HuH-7 (cell line): ENCODE results near the gene S1PR4.
"Not testable (repeated sequence)": the region's sequence is repeated elsewhere in the genome, so short reads cannot be mapped to it uniquely, and the experiment has no call there.

ENCODE experiments used
- DNase-seq: peaks from one replicate; pipeline ENCODE4 v3.0.0; 2011; ENCODE audit warnings: low spot score

S1PR4 gene

DNA sequence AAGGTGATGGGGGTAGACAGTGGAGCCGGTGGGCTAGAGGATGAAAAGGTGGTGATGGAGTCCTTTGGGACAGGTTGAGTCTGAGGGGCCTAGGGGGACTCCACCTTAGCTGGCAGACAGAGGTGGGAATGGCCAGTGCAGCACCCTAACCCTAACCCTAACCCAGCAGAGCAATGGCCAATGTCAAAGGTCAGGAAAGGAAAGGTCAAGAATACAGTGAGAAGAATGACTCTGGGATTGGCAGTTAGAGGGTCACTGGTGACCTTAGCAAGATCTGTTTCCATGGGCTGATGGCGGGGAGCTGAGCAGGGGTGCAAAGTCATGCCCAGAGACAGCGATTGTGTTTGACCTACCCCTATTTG is 26.2 kb upstream of the S1PR4 start:
- DNase-seq: no peak

- no peak for DNase-seq
Observed at GRCh38 chr19:3153286-3154230, 25.0 kb upstream of the S1PR4 start.

DNA sequence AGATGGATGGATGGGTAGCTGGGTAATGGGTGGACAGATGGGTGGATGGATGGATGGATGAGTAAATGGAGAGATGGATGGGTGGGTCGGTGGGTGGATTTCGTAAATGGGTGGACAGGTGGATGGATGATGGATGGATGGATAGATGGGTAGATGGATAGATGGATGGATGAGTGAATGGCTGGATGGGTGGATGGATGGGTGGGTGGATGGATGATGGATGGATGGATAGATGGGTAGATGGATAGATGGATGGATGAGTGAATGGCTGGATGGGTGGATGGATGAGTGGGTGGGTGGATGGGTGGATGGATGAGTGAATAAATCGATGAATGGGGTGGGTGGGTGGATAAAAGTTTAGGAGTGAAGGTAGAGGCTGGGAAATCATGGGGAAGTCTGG is 24.1 kb upstream of the S1PR4 start:
- not testable (repeated sequence) for DNase-seq

DNA sequence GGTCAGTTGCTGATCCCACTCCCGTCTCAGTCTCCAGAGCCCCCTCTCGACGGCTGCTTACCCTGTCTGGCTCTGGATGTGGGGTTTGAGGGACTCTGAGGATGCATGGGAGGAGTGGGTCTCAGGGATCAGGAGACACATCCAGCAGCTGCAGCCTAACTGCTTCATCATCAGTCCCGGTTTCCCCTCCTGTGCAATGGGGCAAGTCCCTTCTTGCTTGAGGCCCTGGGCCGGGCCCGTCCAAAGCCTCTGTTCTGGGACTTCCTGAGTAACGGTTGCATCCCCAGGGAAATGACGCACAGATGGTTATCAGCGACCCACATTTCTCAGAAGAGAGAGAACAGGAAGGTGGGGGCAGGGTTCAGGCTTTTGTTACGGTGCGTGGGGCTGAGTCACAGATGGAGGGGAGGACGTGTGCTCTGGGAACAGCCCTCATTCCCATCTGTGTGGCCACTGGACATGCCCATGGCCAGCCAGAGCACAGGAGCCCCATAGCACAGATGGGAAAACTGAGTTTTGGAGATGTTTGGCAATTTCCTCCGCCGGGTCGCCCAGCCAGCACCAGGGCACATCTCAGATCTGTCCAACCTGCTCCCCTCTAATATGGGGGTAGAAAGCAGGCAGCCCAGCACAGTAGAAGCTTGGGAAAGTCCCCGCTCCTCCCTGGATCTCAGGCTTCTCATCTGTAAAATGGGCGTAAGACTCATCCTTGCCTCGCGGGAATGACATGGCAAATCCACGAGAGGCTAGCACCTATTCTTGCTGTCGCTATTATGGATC is 23.4 kb upstream of the S1PR4 start:
- DNase-seq: no peak

DNA sequence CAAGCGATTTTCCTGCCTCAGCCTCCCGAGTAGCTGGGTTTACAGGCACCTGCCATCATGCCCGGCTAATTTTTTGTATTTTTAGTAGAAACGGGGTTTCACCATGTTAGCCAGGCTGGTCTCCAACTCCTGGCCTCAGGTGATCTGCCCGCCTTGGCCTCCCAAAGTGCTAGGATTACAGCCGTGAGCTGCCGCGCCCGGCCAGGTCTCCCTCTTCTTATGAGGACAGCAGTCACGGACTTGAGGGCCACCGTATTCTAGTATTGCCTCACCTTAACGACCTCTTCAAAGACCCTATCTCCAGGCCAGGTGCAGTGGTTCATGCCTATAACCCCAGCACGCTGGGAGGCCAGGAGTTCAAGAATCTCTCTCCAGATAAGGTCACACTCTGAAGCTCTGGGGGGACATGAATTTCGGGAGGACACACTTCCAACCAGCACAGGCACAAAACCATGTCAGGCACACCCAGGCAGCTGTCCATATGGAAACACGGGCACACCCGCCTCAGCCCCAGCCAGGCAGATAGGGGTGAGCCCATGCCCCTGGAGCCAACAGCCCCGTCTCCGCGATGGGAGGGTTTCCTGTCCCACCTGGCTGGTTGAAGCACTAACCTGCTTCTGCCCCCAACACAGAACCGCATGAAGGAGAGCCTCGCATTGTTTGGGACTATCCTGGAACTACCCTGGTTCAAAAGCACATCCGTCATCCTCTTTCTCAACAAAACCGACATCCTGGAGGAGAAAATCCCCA is 21.3 kb upstream of the S1PR4 start:
- no peak for DNase-seq

- DNase-seq: no peak
Observed at GRCh38 chr19:3159565-3159964, 19.0 kb upstream of the S1PR4 start.

GRCh38 chr19:3160219-3160618 is 18.4 kb upstream of the S1PR4 start:
- DNase-seq: no peak

DNA sequence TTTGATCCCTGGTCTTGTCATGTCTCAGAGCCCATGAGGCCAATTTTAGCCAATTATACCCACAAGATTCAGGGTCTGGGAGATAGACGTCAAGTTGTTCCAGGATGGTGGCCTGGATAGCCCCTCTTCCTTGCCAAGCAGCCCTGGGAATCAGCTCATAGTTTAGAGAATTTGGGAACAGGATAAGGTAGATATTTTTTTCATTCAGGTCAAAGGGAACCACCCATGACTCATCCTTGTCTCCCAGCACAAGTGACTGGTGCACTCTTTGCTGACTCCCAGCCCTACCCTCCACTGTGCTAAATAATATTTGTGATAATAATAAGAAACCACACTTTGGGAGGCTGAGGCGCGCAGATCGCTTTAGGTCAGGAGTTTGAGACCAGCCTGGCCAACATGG is 17.1 kb upstream of the S1PR4 start:
- no peak for DNase-seq

- DNase-seq: no peak
Observed at GRCh38 chr19:3162418-3163229, 15.9 kb upstream of the S1PR4 start.

GRCh38 chr19:3163230-3163886 is 15.2 kb upstream of the S1PR4 start:
- DNase-seq: peak; percentile 89

DNA sequence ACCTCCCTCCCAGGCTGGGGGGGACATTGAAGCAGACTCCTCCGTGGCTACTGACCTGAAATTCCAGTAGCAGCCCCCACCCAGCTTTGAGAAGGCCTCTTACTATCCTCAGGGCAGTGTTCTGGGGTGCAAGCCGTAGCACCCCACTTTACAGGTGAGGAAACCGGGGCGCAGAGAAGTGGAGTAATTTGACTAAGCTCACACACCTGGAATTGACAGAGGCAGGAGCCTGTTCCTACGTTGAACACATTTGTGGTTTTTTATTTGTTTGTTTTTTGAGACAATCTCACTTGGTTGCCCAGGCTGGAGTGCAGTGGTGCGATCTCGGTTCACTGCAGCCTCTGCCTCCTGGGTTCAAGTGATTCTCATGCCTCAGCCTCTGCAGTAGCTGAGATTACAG is 14.6 kb upstream of the S1PR4 start:
- no peak for DNase-seq

DNA sequence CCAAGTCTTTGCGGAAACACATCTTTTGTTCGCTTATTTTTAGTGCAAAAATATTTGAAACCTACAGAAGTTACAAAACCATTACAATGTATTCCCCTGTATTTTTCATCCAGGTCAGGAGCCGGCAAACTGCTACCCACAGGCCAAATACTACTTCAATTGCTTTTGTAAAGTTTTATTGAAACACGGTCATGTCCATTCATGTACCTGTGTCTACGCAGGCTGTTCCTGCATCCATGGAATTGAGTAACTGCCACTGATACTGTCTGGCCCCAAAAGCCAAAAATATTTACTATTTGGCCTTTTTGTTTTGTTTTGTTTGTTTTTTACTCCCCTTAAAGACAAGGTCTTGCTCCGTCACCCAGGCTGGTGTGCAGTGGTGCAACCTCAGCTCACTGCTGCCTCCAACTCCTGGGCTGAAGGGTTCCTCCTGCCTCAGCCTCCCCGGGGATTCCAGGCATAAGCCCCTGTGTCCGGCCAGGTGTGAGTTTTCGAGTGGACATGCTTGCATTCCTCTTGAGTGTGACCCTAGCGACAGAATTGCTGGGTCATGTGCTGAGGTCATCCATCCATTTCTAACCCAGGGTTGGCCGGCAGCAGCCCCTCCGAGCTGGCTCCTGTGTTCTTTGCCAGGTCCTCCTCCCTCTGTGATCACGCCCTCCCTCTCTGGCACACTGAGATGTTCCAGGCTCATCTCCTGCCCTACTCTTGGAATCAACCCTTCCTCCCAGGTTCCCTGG is 10.9 kb upstream of the S1PR4 start:
- no peak for DNase-seq

DNA sequence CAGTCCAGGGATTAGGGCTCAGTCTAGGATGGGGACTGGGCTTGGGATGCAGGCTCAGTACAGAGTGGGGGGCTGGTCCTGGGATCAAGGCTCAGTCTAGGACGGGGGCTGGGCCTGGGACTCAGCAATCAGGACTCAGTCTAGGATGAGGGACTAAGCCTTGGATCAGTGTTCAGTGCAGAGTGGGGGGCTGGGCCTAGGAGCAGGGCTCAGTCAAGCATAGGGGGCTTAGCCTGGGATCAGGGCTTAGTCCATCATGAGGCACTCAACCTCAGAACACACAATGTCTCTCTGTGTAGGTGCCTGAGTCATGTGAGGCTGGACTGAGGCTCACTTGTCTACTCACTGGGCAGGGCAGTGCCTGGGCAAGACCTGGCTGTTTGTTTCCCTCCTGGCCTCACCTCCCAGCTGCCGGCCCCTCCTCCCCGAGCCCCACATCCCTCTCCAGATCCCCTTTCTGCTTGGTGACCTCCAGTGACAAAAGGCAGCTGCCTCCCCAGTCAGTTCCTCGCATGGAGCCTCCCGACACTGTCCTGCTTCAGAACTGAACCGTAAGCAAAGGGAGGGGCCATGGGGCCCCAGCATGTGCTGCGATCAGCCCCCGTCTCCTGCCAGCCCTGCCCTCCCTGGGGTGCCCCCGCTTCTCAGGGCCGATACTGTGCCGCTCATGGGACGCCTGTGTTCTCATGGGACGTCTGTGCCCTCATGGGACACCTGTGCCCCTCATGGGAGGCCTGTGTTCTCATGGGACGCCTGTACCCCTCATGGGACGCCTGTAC is 6.5 kb upstream of the S1PR4 start:
- no peak for DNase-seq

DNA sequence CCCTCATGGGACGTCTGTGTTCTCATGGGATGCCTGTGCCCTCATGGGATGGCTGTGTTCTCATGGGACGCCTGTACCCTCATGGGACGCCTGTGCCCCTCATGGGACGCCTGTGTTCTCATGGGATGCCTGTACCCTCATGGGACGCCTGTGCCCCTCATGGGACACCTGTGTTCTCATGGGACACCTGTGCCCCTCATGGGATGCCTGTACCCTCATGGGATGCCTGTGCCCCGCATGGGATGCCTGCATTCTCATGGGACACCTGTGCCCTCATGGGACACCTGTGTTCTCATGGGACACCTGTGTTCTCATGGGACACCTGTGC is 5.9 kb upstream of the S1PR4 start:
- DNase-seq: not testable (repeated sequence)

DNA sequence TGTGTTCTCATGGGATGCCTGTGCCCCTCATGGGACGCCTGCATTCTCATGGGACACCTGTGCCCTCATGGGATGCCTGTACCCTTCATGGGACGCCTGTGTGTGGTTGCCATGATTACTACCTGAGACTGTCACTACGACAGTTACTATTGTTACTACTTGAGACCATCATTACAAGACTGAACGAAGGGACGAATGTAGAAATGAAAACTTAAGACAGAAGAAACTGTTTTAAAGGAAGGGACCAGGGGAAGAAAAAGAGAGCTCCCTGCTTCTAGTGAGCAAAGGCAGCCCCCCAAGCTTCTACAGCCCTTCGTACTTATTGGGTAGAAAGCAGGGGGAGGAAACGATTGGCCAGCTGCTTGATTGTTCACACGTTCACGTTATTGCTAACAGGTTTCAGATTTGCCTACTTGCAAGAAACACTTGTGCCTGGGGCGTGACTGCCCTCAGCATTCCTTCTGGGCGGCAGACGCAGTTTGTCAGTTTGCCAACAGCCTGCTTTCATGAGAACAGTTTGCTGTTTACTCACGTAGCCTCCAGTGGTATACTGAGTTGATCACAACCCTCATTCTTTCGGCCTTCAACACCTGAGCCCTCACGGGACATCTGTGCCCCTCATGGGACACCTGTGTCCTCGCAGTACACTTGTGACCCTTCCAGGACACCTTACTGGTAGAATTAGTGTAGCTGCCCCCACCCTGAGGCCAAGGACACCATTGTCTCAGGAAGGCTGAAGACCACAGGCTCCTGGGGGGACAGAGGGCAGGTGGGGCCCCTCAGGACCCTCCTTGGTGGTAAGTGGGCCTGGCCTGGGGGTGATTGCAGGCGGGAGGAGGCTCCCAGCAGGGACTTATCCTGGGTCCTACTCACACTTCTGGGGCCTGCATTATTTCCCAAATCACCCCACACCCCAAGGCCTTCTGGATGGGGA is 2.5 kb upstream of the S1PR4 start:
- no peak for DNase-seq

- DNase-seq: no peak
Observed at GRCh38 chr19:3176715-3177501, 1.7 kb upstream of the S1PR4 start.

DNA sequence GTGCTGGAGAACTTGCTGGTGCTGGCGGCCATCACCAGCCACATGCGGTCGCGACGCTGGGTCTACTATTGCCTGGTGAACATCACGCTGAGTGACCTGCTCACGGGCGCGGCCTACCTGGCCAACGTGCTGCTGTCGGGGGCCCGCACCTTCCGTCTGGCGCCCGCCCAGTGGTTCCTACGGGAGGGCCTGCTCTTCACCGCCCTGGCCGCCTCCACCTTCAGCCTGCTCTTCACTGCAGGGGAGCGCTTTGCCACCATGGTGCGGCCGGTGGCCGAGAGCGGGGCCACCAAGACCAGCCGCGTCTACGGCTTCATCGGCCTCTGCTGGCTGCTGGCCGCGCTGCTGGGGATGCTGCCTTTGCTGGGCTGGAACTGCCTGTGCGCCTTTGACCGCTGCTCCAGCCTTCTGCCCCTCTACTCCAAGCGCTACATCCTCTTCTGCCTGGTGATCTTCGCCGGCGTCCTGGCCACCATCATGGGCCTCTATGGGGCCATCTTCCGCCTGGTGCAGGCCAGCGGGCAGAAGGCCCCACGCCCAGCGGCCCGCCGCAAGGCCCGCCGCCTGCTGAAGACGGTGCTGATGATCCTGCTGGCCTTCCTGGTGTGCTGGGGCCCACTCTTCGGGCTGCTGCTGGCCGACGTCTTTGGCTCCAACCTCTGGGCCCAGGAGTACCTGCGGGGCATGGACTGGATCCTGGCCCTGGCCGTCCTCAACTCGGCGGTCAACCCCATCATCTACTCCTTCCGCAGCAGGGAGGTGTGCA is 587 bp downstream of the S1PR4 start:
- no peak for DNase-seq
